Gastrocnemius medialis (tissue), 4 donors: ENCODE results near the gene KRTAP20-1.

Experiments
- CTCF ChIP-seq, 5 experiments: fragments of 450-650 bp in 3 of 5; fragments of 200-600 bp in 2 of 5; sonication (generic) in 2 of 5; IDR thresholded peaks in 4 of 5; conservative IDR thresholded peaks in 1 of 5; 1 replicate in 4 of 5; 2 replicates in 1 of 5; pipeline ENCODE4 v1.5.1; 2016 to 2019; ENCODE audit warnings: antibody characterized with exemption in 5 of 5, mild to moderate bottlenecking in 3 of 5, moderate library complexity in 3 of 5
- POLR2A ChIP-seq, 2 donors: fragments of 450-650 bp; IDR thresholded peaks; one replicate each; pipeline ENCODE4 v1.6.1; 2017; ENCODE audit warnings: antibody characterized with exemption in 2 of 2, mild to moderate bottlenecking in 2 of 2, moderate library complexity in 2 of 2

DNA sequence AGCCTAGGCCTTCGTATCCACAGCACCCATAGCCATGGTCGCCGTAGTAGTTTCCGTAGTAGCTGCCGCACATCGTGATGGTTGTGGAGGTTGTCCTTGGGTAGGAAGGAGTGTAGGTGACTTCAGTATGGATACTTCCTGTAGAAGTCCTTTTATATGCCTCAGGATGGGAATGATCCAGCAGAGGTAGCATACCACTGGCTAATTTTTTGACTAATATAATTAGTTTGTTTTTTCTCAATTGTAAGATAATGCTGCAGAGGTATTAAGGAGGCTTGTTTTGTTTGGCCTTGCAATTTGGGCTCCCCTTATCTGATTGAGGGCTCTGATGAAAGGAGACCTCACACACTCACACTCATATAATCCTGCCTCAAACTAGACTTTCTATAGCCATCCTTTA lies 17.4 kb upstream of the KRTAP20-1 start, which contains the start of gene KRTAP6-2:
- TF ChIP-seq CTCF (IDR thresholded peaks at IDR 0.05 in 4 of 5, conservative IDR thresholded peaks at IDR 0.05 in 1 of 5) (no peak), POLR2A (IDR thresholded peaks at IDR 0.05) (no peak)
